MM.1S (cell line): Measurements from ENCODE around the gene CC2D2A.

Experiments
- EZH2 ChIP-seq: fragments of 300-600 bp; sonication (generic); optimal IDR thresholded peaks from 2 replicates; pipeline ENCODE3; 2017; ENCODE audit warnings: low read depth, mild to moderate bottlenecking, antibody characterized with exemption, low read length, mixed read lengths
- TF ChIP-seq, protein P1 (sequence below): fragments of 300-600 bp; sonication (generic); IDR thresholded peaks from 2 replicates; pipeline ENCODE4 v1.5.1; 2016; ENCODE audit warnings: antibody characterized with exemption, low read length, mixed read lengths

DNA sequence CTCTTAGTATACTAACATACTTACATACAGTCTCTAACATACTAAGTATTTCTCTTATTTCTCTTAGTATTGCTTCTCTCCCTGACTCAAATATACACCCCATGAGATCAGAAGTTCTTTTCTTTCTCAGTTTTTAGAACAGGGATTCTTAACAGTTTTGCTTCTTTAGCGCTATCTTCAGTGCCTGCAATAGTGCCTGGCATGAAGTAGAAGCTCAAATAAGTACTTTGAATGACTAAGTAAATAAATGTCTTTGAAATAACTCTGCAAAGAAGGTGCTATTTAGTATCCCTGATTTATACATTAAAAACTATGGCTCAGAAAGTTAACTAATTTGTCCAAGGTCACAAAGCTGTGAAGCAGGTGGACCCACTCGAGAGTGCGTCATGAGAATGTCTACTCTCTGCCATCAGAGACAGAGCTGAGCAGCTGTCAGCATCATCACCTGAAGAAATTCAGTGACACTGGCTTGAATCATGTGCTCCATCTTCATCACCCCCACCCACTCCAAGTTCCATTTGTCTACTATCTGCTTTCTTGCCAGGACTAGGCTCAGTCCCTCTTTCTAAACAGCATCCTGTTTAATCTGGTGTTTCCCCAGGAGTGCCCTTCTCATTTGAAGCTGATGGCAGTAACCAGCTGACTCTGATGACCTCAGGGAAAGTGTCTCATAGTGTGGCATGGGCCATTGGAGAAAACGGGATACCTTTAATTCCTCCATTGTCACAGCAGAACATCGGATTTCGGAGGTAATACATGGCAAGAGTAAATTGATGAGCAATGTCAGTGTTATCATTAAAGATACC is 83.1 kb downstream of the CC2D2A start:
- no peak for TF ChIP-seq EZH2
- TF ChIP-seq, protein P1, sequence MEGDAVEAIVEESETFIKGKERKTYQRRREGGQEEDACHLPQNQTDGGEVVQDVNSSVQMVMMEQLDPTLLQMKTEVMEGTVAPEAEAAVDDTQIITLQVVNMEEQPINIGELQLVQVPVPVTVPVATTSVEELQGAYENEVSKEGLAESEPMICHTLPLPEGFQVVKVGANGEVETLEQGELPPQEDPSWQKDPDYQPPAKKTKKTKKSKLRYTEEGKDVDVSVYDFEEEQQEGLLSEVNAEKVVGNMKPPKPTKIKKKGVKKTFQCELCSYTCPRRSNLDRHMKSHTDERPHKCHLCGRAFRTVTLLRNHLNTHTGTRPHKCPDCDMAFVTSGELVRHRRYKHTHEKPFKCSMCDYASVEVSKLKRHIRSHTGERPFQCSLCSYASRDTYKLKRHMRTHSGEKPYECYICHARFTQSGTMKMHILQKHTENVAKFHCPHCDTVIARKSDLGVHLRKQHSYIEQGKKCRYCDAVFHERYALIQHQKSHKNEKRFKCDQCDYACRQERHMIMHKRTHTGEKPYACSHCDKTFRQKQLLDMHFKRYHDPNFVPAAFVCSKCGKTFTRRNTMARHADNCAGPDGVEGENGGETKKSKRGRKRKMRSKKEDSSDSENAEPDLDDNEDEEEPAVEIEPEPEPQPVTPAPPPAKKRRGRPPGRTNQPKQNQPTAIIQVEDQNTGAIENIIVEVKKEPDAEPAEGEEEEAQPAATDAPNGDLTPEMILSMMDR, result no peak
